Common myeloid progenitor, CD34-positive (primary cell): ENCODE data around the gene MAPK6.

Source experiments
- CTCF ChIA-PET: fragments of 350-600 bp; sonication (Branson Sonifier 250); formaldehyde crosslinking; loops from one replicate; lab custom pipeline; 2021; ENCODE audit warnings: antibody characterized with exemption; lab: Charles Lee
- POLR2A ChIA-PET: fragments of 350-600 bp; sonication (Branson Sonifier 250); formaldehyde crosslinking; loops from one replicate; lab custom pipeline; 2021; ENCODE audit warnings: antibody characterized with exemption; lab: Charles Lee
- DNase-seq, 3 donors: peaks; one replicate each; pipeline versions ENCODE4 v3.0.0 to v3.0.0-alpha.2; 2013
- H3K27ac ChIP-seq, 2 experiments: 1 replicate in 1 of 2; 2 replicates in 1 of 2; pipeline ENCODE4 v1.7.0; 2013; ENCODE audit warnings: inconsistent platforms in 2 of 2, low read length in 2 of 2, mild to moderate bottlenecking in 2 of 2, low read depth in 1 of 2, moderate library complexity in 1 of 2; ENCODE audit not compliant: severe bottlenecking in 2 of 2, insufficient read depth in 1 of 2, poor library complexity in 1 of 2
- H3K27me3 ChIP-seq, 5 experiments: replicated peaks in 2 of 5; 1 replicate in 3 of 5; 2 replicates in 2 of 5; pipeline versions ENCODE4 v1.6.1 to v1.7.0; 2013; ENCODE audit warnings: low read length in 4 of 5, mild to moderate bottlenecking in 2 of 5, moderate library complexity in 2 of 5, inconsistent platforms in 1 of 5; ENCODE audit not compliant: insufficient read depth in 5 of 5, control insufficient read depth in 4 of 5
- H3K36me3 ChIP-seq, 4 experiments: 1 replicate in 2 of 4; 2 replicates in 2 of 4; pipeline versions ENCODE4 v1.6.1 to v1.7.0; 2013; ENCODE audit warnings: low read length in 3 of 4, control low read depth in 1 of 4, mild to moderate bottlenecking in 1 of 4; ENCODE audit not compliant: control insufficient read depth in 4 of 4, insufficient read depth in 4 of 4
- H3K4me1 ChIP-seq, 4 experiments: 1 replicate in 3 of 4; 2 replicates in 1 of 4; pipeline versions ENCODE4 v1.6.1 to v1.7.1; 2013; ENCODE audit warnings: low read length in 3 of 4, mild to moderate bottlenecking in 3 of 4, control low read depth in 1 of 4, inconsistent platforms in 1 of 4, moderate library complexity in 1 of 4; ENCODE audit not compliant: control insufficient read depth in 4 of 4, insufficient read depth in 4 of 4; ENCODE audit errors: control extremely low read depth in 1 of 4
- H3K4me3 ChIP-seq, 7 experiments: 1 replicate in 4 of 7; 2 replicates in 3 of 7; pipeline versions ENCODE4 v1.5.1 to v1.7.0; 2013; ENCODE audit warnings: mild to moderate bottlenecking in 7 of 7, low read length in 6 of 7, moderate library complexity in 6 of 7, inconsistent platforms in 2 of 7, low read depth in 2 of 7, control low read depth in 1 of 7; ENCODE audit not compliant: insufficient read depth in 4 of 7, control insufficient read depth in 1 of 7; ENCODE audit errors: extremely low read depth in 1 of 7
- H3K9me3 ChIP-seq, 5 experiments: 1 replicate in 4 of 5; 2 replicates in 1 of 5; pipeline versions ENCODE4 v1.6.1 to v1.7.1; 2013; ENCODE audit warnings: low read length in 4 of 5, mild to moderate bottlenecking in 2 of 5, inconsistent platforms in 1 of 5, low read depth in 1 of 5, moderate library complexity in 1 of 5; ENCODE audit not compliant: control insufficient read depth in 4 of 5, insufficient read depth in 2 of 5; ENCODE audit errors: control extremely low read depth in 1 of 5
- WGBS: methylation state at CpG from one replicate; pipeline ENCODE4 v1.1.5; 2013; ENCODE audit not compliant: insufficient coverage; 5-methylcytosine and 5-hydroxymethylcytosine counted together

Gene MAPK6

DNA sequence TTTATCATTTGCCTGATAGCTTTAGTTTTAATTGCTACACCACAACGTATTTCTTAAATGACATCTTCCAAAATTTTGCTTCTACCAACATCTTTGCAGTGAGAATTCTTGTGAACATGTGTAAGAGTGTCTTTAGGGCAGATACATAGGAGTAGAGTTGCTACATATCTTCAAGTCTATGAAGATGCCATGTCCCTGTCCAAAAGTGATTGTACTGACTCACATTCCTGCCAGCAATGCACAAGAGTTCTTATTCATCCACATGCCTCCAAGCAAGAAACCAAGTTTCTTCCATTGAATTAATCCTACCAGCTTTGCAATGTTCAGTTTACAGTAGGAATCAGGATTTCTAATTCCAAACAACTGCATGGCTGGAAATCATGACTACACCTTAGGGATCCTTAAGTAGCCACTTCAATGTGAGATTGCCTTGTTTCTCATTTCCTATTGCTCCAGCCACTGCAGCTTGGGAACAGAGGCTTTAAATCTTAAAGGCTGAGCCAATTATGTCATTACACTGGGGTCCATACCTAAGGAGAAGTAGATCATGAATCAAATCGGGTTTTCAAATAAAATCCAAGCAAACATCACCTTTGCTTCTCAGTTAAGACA is 49.1 kb downstream of the MAPK6 start:
- ChIA-PET POLR2A (interaction anchor here (0.6 kb wide), 1 partner anchor 231 kb away, joined by 3 read pairs; no protein-coding TSS in a partner anchor), CTCF (interaction anchor here (6.9 kb wide), 1 partner anchor 12 kb away, joined by 62 read pairs; no protein-coding TSS in a partner anchor)
- no peak overlapping the region for H3K27ac ChIP-seq
- no peak overlapping the region for H3K4me3 ChIP-seq
- peaks cover 2 to 17% (median 10%) of the 10 kb centered on the region in 4 experiments for H3K36me3 ChIP-seq
- no peaks in the 10 kb centered on the region for H3K4me1 ChIP-seq
- no peaks in the 10 kb centered on the region for H3K9me3 ChIP-seq
- no CpG with 5 or more reads among the region's 2 CpGs for WGBS
- no peak for DNase-seq
- no peaks in the 10 kb centered on the region for H3K27me3 ChIP-seq

DNA sequence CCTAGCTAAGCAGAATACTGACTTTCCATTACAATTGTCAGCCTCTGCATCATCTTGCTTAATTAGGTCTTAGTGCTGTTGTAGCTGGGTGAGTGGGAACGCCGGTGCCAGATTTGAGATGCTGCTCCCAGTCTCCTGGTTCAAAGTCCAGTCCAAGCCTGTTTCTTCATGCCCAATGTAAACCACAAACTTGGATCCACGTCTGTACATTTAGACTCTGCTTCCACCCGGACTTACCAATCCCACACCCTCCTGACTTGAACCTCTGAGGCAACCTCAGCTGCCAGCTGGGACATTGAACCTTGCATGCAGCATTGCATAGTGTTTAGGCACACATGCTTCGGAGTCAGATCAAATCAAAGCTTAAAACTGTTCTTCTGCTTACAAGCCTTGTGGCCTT is 50.5 kb downstream of the MAPK6 start:
- H3K9me3 ChIP-seq, result no peaks in the 10 kb centered on the region
- ChIA-PET POLR2A (interaction anchor here (2.0 kb wide), 1 partner anchor 13 kb away, joined by 5 read pairs; no protein-coding TSS in a partner anchor), CTCF (interaction anchor here (0.7 to 6.9 kb wide), 5 partner anchors 11 to 88 kb away, joined by 3 to 62 read pairs (median 3); no protein-coding TSS in a partner anchor)
- DNase-seq, result no peak
- no peaks in the 10 kb centered on the region for H3K27me3 ChIP-seq
- no peak overlapping the region for H3K4me3 ChIP-seq
- H3K27ac ChIP-seq, result no peak overlapping the region
- no peaks in the 10 kb centered on the region for H3K4me1 ChIP-seq
- 97% methylated on average over 5 of the region's 5 CpGs for WGBS
- H3K36me3 ChIP-seq, result peaks cover 2 to 5% (median 2%) of the 10 kb centered on the region in 4 experiments

DNA sequence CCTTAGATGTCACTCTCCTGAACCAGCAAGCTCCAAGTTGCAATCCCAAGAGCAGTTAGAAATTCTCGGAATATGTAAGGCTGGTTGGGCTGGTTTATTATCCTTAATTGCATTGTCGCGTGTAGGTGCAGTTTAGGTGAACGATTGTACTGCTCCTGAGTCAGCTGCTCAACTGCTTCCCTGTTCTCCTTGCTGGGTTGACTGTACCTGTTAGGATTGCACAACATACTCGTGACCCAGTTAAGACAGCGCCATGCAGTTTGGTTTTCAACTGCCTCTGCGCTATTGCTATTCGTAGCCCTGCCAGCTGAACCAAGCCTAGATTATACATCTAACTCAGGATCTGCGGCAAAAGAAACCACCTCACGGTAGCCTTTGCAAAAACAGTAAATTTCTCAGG is 52.6 kb downstream of the MAPK6 start:
- no peaks in the 10 kb centered on the region for H3K36me3 ChIP-seq
- no peaks in the 10 kb centered on the region for H3K9me3 ChIP-seq
- H3K4me3 ChIP-seq, result no peak overlapping the region
- no peaks in the 10 kb centered on the region for H3K4me1 ChIP-seq
- POLR2A ChIA-PET, result interaction anchor here (2.0 kb wide), 1 partner anchor 11 kb away, joined by 5 read pairs; no protein-coding TSS in a partner anchor
- 95% methylated on average over 9 of the region's 10 CpGs for WGBS
- no peaks in the 10 kb centered on the region for H3K27me3 ChIP-seq
- CTCF ChIA-PET, result interaction anchor here (1.2 to 6.9 kb wide), 9 partner anchors 9 to 91 kb away, joined by 3 to 62 read pairs (median 4); no protein-coding TSS in a partner anchor
- no peak for DNase-seq
- H3K27ac ChIP-seq, result no peak overlapping the region

DNA sequence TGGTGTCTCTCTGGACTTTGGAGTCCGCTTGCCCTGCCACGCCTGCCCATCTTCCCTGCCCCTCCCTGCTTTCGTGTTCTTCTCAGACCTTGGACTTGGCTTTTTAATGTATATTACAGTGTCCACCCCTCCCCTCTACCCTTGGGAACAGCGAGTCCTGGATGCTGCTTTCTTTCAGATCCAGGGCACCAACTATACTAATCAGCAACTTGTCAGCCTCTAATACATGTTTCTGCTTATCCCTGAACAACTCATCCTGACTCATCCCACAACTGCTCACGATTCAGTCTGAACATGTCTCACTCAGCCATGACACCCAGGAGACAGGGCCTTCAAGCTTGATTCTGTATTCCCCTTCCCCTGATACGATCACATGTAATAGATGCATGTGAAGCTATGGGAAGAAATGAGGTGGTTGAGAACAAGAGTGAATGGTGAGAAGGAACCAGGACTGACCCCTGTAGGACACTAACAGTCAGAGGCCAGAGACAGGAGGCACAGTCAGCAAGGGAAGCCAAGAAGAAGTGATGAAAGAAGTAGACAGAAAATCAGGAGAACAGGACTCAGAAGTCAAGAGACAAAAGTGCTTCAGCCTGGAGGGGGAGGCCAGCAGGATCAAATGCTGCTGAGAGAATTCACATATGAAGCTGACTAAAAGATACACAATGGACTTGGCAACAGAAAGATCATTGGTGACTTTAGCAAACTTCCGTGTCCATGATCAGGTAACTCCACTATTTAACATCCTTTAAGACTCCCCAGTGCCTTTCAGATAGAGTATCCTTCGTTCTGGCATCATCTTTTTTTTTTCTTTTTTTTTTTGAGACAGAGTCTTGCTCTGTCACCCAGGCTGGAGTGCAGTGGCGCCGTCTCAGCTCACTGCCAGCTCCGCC is 58.1 kb downstream of the MAPK6 start:
- H3K4me1 ChIP-seq, result peaks cover 2 to 37% (median 23%) of the 10 kb centered on the region in 4 experiments
- no peak overlapping the region for H3K27ac ChIP-seq
- no peaks in the 10 kb centered on the region for H3K27me3 ChIP-seq
- POLR2A ChIA-PET, result no interaction called here
- no peak for DNase-seq
- H3K36me3 ChIP-seq, result no peaks in the 10 kb centered on the region
- H3K9me3 ChIP-seq, result no peaks in the 10 kb centered on the region
- WGBS, result 97% methylated on average over 9 of the region's 11 CpGs
- CTCF ChIA-PET, result interaction anchor here (0.6 to 7.9 kb wide), 21 partner anchors 8 to 204 kb away, joined by 3 to 62 read pairs (median 3); partner anchors contain the start of gene BCL2L10
- no peak overlapping the region for H3K4me3 ChIP-seq

DNA sequence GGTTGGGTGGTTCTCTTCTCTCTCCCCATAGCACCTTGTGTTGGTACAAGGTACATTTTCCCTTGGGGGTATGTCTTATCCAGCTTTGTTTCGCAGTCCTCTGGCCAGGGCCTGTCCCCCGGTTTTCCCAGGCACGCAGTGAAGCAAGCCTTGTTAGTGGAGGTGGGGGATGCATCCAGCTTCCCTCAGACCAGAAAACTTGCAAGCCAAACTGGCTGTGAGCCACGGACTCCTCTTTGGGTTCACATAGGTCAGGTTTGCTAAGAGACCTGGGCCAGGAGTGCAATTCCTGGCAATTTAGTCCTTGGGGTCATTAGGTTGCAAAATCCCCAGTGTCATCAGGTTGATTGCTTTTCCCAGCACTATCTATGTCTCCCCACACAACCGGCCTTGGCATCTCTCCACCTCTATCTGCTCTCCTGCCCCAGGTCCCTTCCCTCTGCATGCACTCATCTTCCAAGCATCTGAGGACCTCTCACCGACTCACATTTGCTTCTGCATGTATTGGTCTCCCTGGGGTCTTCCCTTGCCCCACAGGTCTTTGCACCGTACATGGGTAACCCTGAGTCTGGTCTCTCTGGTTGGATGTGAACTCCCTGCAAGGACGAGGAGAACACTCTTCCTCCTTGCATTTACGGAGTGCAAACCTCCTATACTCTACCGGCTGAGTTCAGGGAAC is 59.3 kb downstream of the MAPK6 start:
- Histone ChIP-seq H3K36me3 (no peaks in the 10 kb centered on the region), H3K27me3 (no peaks in the 10 kb centered on the region), H3K9me3 (no peaks in the 10 kb centered on the region), H3K4me1 (peaks cover 6 to 45% (median 34%) of the 10 kb centered on the region in 4 experiments), H3K27ac (no peak overlapping the region), H3K4me3 (no peak overlapping the region)
- no peak for DNase-seq
- 86% methylated on average over 9 of the region's 10 CpGs for WGBS
- ChIA-PET CTCF (interaction anchor here (0.6 to 7.9 kb wide), 28 partner anchors 9 to 205 kb away, joined by 3 to 62 read pairs (median 3); partner anchors contain the start of gene BCL2L10), POLR2A (no interaction called here)

DNA sequence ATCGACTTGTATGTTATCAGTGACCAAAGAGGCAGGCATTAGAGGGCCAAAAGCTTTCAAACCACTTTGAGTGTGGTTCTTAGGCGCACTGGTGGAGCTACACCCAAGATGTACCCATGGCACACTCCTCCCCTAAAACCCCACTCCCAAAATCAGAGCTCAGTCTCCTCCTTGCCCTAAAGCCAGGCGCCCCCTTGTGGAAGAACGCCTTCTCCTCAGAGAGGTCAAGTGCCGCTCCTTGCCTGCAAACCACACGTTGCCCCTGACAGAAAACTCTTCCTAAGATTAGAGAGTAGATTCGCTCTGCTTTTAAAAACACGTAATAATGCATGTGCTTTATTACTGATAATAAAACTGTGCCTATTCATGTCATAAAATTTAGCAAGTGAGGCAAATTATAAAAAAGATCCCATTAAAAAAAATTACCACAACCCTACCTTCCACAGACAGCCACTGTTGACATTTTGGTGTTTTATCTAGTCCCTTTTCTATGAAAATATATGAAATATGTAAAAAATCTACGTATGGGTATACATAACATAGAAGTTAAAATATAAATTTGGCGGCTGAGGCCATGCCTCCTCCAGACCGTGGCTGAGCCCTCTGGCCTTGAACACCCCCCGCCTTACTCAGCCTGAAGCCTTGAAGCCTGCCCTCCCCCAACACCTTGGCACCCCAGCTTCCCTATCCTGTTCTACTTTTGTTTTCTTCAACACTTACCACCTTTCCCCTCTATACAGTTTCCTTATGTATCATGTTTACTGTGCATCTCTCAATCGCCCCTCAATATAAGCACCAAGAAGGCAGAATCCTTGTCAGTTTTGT is 60.1 kb downstream of the MAPK6 start:
- Histone ChIP-seq H3K4me3 (no peak overlapping the region), H3K36me3 (no peaks in the 10 kb centered on the region), H3K9me3 (no peaks in the 10 kb centered on the region), H3K4me1 (peaks cover 6 to 52% (median 40%) of the 10 kb centered on the region in 4 experiments), H3K27me3 (no peaks in the 10 kb centered on the region), H3K27ac (no peak overlapping the region)
- CTCF ChIA-PET, result interaction anchor here (0.7 to 7.9 kb wide), 17 partner anchors 10 to 106 kb away, joined by 3 to 62 read pairs (median 4); no protein-coding TSS in a partner anchor
- POLR2A ChIA-PET, result no interaction called here
- WGBS, result 54% methylated on average over 9 of the region's 13 CpGs
- DNase-seq, result peak; percentile 74 to 78 (median 77)
